HG02610 (cell line): ENCODE measurements around the gene TMEM132C.
"Not testable (repeated sequence)": the region's sequence is repeated elsewhere in the genome, so short reads cannot be mapped to it uniquely, and the experiment has no call there.

Source experiments
- ATAC-seq: cut with Tn5 transposase; IDR thresholded peaks from one replicate; pipeline ENCODE4 v1.9.1; 2021; ENCODE audit warnings: mild to moderate bottlenecking, moderate library complexity; ENCODE audit not compliant: unreplicated experiment

Gene TMEM132C

GRCh38 chr12:128267131-128267622 lies at the start of gene TMEM132C:
TMEM132C (plus strand) TSS chr12:128267170; CDS start chr12:128267403, 233 bp downstream.
- ATAC-seq = no peak

GRCh38 chr12:128224226-128224625 lies 42.7 kb upstream of the TMEM132C start:
- no peak for ATAC-seq

GRCh38 chr12:128228581-128228980 lies 38.4 kb upstream of the TMEM132C start:
- ATAC-seq = no peak

GRCh38 chr12:128235635-128236417 lies 31.1 kb upstream of the TMEM132C start:
- ATAC-seq = no peak

- no peak for ATAC-seq
Observed at GRCh38 chr12:128236525-128236924, 30.4 kb upstream of the TMEM132C start.

- ATAC-seq = no peak
Observed at GRCh38 chr12:128240745-128241144, 26.2 kb upstream of the TMEM132C start.

GRCh38 chr12:128245121-128245520 lies 21.8 kb upstream of the TMEM132C start:
- ATAC-seq = no peak

- ATAC-seq = no peak
Observed at GRCh38 chr12:128245905-128246304, 21.1 kb upstream of the TMEM132C start.

GRCh38 chr12:128250096-128250495 lies 16.9 kb upstream of the TMEM132C start:
- no peak for ATAC-seq

GRCh38 chr12:128253829-128254228 lies 13.1 kb upstream of the TMEM132C start:
- ATAC-seq = not testable (repeated sequence)

- no peak for ATAC-seq
Observed at GRCh38 chr12:128258866-128259555, 8.0 kb upstream of the TMEM132C start.

- ATAC-seq = no peak
Observed at GRCh38 chr12:128259556-128260070, 7.4 kb upstream of the TMEM132C start.

- no peak for ATAC-seq
Observed at GRCh38 chr12:128261757-128262156, 5.2 kb upstream of the TMEM132C start.

GRCh38 chr12:128265566-128265965 lies 1.4 kb upstream of the TMEM132C start:
- no peak for ATAC-seq

GRCh38 chr12:128266086-128266485 lies 884 bp upstream of the TMEM132C start:
- no peak for ATAC-seq

GRCh38 chr12:128266541-128267130 lies 334 bp upstream of the TMEM132C start:
- no peak for ATAC-seq

- ATAC-seq = no peak
Observed at GRCh38 chr12:128267651-128268378, 845 bp downstream of the TMEM132C start.

GRCh38 chr12:128268379-128268995 lies 1.5 kb downstream of the TMEM132C start:
- no peak for ATAC-seq

GRCh38 chr12:128269181-128269591 lies 2.2 kb downstream of the TMEM132C start:
- ATAC-seq = no peak

GRCh38 chr12:128276471-128276870 lies 9.5 kb downstream of the TMEM132C start:
- no peak for ATAC-seq
